GM21360 (cell line): ENCODE data around the gene ST8SIA5.

Source experiments
- ATAC-seq: cut with Tn5 transposase; IDR thresholded peaks from one replicate; pipeline ENCODE4 v1.9.1; 2021; ENCODE audit warnings: mild to moderate bottlenecking, moderate library complexity; ENCODE audit not compliant: unreplicated experiment

ST8SIA5 gene

GRCh38 chr18:46740046-46740445 lies 16.8 kb downstream of the ST8SIA5 start:
- ATAC-seq = no peak

- no peak for ATAC-seq
Observed at GRCh38 chr18:46738491-46738890, 18.4 kb downstream of the ST8SIA5 start.

- no peak for ATAC-seq
Observed at GRCh38 chr18:46736736-46737135, 20.1 kb downstream of the ST8SIA5 start.

- ATAC-seq = no peak
Observed at GRCh38 chr18:46736135-46736534, 20.7 kb downstream of the ST8SIA5 start.

- no peak for ATAC-seq
Observed at GRCh38 chr18:46734981-46735380, 21.9 kb downstream of the ST8SIA5 start.

GRCh38 chr18:46733872-46734271 lies 23.0 kb downstream of the ST8SIA5 start:
- no peak for ATAC-seq

GRCh38 chr18:46732801-46733200 lies 24.1 kb downstream of the ST8SIA5 start:
- ATAC-seq = no peak

- no peak for ATAC-seq
Observed at GRCh38 chr18:46732201-46732600, 24.7 kb downstream of the ST8SIA5 start.

- ATAC-seq = no peak
Observed at GRCh38 chr18:46731316-46731715, 25.5 kb downstream of the ST8SIA5 start.

GRCh38 chr18:46728219-46728930 lies 28.5 kb downstream of the ST8SIA5 start:
- ATAC-seq = no peak

GRCh38 chr18:46727177-46727576 lies 29.7 kb downstream of the ST8SIA5 start:
- ATAC-seq = no peak

GRCh38 chr18:46725310-46725709 lies 31.5 kb downstream of the ST8SIA5 start:
- ATAC-seq = no peak

- ATAC-seq = no peak
Observed at GRCh38 chr18:46723856-46724415, 32.9 kb downstream of the ST8SIA5 start.

GRCh38 chr18:46722051-46722450 lies 34.8 kb downstream of the ST8SIA5 start:
- no peak for ATAC-seq

- no peak for ATAC-seq
Observed at GRCh38 chr18:46721331-46721730, 35.5 kb downstream of the ST8SIA5 start.

- ATAC-seq = no peak
Observed at GRCh38 chr18:46720521-46720920, 36.3 kb downstream of the ST8SIA5 start.

GRCh38 chr18:46720092-46720491 lies 36.8 kb downstream of the ST8SIA5 start:
- ATAC-seq = no peak

GRCh38 chr18:46719388-46719787 lies 37.5 kb downstream of the ST8SIA5 start:
- ATAC-seq = no peak

GRCh38 chr18:46718501-46719341 lies 38.1 kb downstream of the ST8SIA5 start:
- no peak for ATAC-seq

GRCh38 chr18:46716827-46717226 lies 40.0 kb downstream of the ST8SIA5 start:
- ATAC-seq = no peak

GRCh38 chr18:46716336-46716735 lies 40.5 kb downstream of the ST8SIA5 start:
- ATAC-seq = no peak

GRCh38 chr18:46715062-46715461 lies 41.8 kb downstream of the ST8SIA5 start:
- ATAC-seq = no peak
